HepG2 (cell line): ENCODE results near the gene RGS19. TPM values are rescaled to one million over a fixed set of nuclear protein-coding genes. Genes with fewer than 3 reads are reported as not detected.

Source experiments
- ARID5B ChIP-seq: IDR thresholded peaks from 2 replicates; pipeline ENCODE4 v1.4.0; 2020; ENCODE audit warnings: mild to moderate bottlenecking, missing genetic modification reagents
- CBFB ChIP-seq: sonication (generic); formaldehyde crosslinking; IDR thresholded peaks from 2 replicates; pipeline ENCODE4 v1.4.0; 2020; ENCODE audit warnings: missing genetic modification reagents
- CEBPG ChIP-seq: IDR thresholded peaks from 2 replicates; pipeline ENCODE4 v1.6.1; 2016
- E2F2 ChIP-seq: sonication (generic); formaldehyde crosslinking; IDR thresholded peaks from 2 replicates; pipeline ENCODE4 v1.4.0; 2020; ENCODE audit warnings: missing genetic modification reagents, borderline replicate concordance
- EHMT2 ChIP-seq: fragments of 200-600 bp; sonication (generic); IDR thresholded peaks from 2 replicates; pipeline ENCODE4 v1.7.0; 2017; ENCODE audit warnings: antibody characterized with exemption, low read depth, low read length, borderline replicate concordance
- FOXA3 ChIP-seq: IDR thresholded peaks from 2 replicates; pipeline ENCODE4 v1.6.1; 2016; ENCODE audit warnings: missing genetic modification reagents, missing compliant biosample characterization
- HDAC1 ChIP-seq: sonication (generic); formaldehyde crosslinking; IDR thresholded peaks from 2 replicates; pipeline ENCODE4 v1.5.1; 2020; ENCODE audit warnings: mild to moderate bottlenecking, missing genetic modification reagents
- HMGXB4 ChIP-seq, 2 experiments: sonication (generic) in 1 of 2; formaldehyde crosslinking in 1 of 2; IDR thresholded peaks; 2 replicates each; pipeline versions ENCODE4 v1.4.0 to v1.6.1; 2018 to 2020; ENCODE audit warnings: missing genetic modification reagents in 2 of 2, borderline replicate concordance in 1 of 2, low read depth in 1 of 2, mild to moderate bottlenecking in 1 of 2, missing biosample characterization in 1 of 2
- HNRNPLL ChIP-seq: fragments of 200-400 bp; formaldehyde crosslinking; IDR thresholded peaks from 2 replicates; pipeline ENCODE4 v1.6.1; 2017; ENCODE audit warnings: mild to moderate bottlenecking, low read depth, low read length; ENCODE audit not compliant: poor library complexity, severe bottlenecking
- KAT8 ChIP-seq: IDR thresholded peaks from 2 replicates; pipeline ENCODE4 v1.6.1; 2016; ENCODE audit warnings: missing genetic modification reagents, missing compliant biosample characterization
- NFE2L2 ChIP-seq: fragments of 150-350 bp; IDR thresholded peaks from 2 replicates; pipeline ENCODE4 v1.6.1; 2014; ENCODE audit warnings: low read length
- RNF2 ChIP-seq: fragments of 450-650 bp; conservative IDR thresholded peaks from 2 replicates; pipeline ENCODE4 v1.6.1; 2016; ENCODE audit warnings: low read depth
- SP4 ChIP-seq: sonication (generic); formaldehyde crosslinking; IDR thresholded peaks from 2 replicates; pipeline ENCODE4 v1.8.1; 2023; ENCODE audit warnings: mild to moderate bottlenecking, missing genetic modification reagents
- TBX2 ChIP-seq: sonication (generic); formaldehyde crosslinking; IDR thresholded peaks from 2 replicates; pipeline ENCODE4 v1.5.0; 2020; ENCODE audit warnings: missing genetic modification reagents, mild to moderate bottlenecking, borderline replicate concordance
- XRCC5 ChIP-seq: fragments of 200-400 bp; formaldehyde crosslinking; optimal IDR thresholded peaks from 2 replicates; pipeline ENCODE3; 2017; ENCODE audit warnings: mild to moderate bottlenecking, low read length
- ZBTB14 ChIP-seq: sonication (generic); formaldehyde crosslinking; IDR thresholded peaks from 2 replicates; pipeline ENCODE4 v1.4.0; 2020; ENCODE audit warnings: missing genetic modification reagents
- ZBTB3 ChIP-seq: sonication (generic); formaldehyde crosslinking; IDR thresholded peaks from 2 replicates; pipeline ENCODE4 v1.4.0; 2020; ENCODE audit warnings: low read depth, mild to moderate bottlenecking, moderate library complexity, missing genetic modification reagents, borderline replicate concordance
- ZNF121 ChIP-seq: sonication (generic); formaldehyde crosslinking; IDR thresholded peaks from 2 replicates; pipeline ENCODE4 v1.5.0; 2020; ENCODE audit warnings: mild to moderate bottlenecking, missing genetic modification reagents
- ZNF292 ChIP-seq: sonication (generic); formaldehyde crosslinking; IDR thresholded peaks from 2 replicates; pipeline ENCODE4 v1.8.1; 2022; ENCODE audit warnings: mild to moderate bottlenecking, low read depth, missing genetic modification reagents, borderline replicate concordance
- ZNF343 ChIP-seq: sonication (generic); formaldehyde crosslinking; IDR thresholded peaks from 2 replicates; pipeline ENCODE4 v1.4.0; 2020; ENCODE audit warnings: mild to moderate bottlenecking, missing genetic modification reagents
- ZNF367 ChIP-seq: sonication (generic); formaldehyde crosslinking; IDR thresholded peaks from 2 replicates; pipeline ENCODE4 v1.4.0; 2020; ENCODE audit warnings: missing genetic modification reagents, borderline replicate concordance
- ZNF430 ChIP-seq: sonication (generic); formaldehyde crosslinking; IDR thresholded peaks from 2 replicates; pipeline ENCODE4 v1.9.0; 2021; ENCODE audit warnings: mild to moderate bottlenecking, missing genetic modification reagents
- ZNF737 ChIP-seq: sonication (generic); formaldehyde crosslinking; IDR thresholded peaks from 2 replicates; pipeline ENCODE4 v1.5.0; 2020; ENCODE audit warnings: missing genetic modification reagents, mild to moderate bottlenecking, borderline replicate concordance
- polyA plus RNA-seq, 8 experiments: library from polyadenylated mRNA; depleted of rRNA in 3 of 8; stranded (reverse) in 7 of 8; unstranded in 1 of 8; fragments of >200 nt; fragmentation: Illumina TruSeq in 4 of 8; extraction: Trizol in 4 of 8; gene quantifications; 2 replicates each; pipeline versions ENCODE4 v1.2.1 to v1.2.3, GENCODE V29; 2011 to 2016; ENCODE audit warnings: low read depth in 4 of 8, missing spikeins in 1 of 8, mixed read lengths in 1 of 8; ENCODE audit not compliant: insufficient read depth in 1 of 8
- total RNA-seq, 5 experiments: library from RNA; depleted of rRNA; stranded (reverse); fragments of >200 nt; fragmentation: Illumina TruSeq; extraction: Trizol; gene quantifications; 2 replicates each; pipeline ENCODE4 v1.2.3, GENCODE V29; 2016; ENCODE audit warnings: low read depth in 1 of 5
- TF ChIP-seq, protein P1 (sequence below): sonication (generic); formaldehyde crosslinking; IDR thresholded peaks from 2 replicates; pipeline ENCODE4 v1.4.0; 2020; ENCODE audit warnings: mild to moderate bottlenecking, missing genetic modification reagents

Gene RGS19
- total and polyA plus RNA-seq, 2 of the 13 experiments (the other 11 are each of a cell fraction or from before 2014, with no cell fraction given) = 10.7 to 11.9 TPM

GRCh38 chr20:64041781-64042053, 37.6 kb downstream of the RGS19 start (continued):
- TF ChIP-seq E2F2 (no peak), NFE2L2 (no peak), ZNF292 (CRISPR knock-in tag) (no peak; the same call in 1 of the 2 replicates), ZBTB14 (0 out of 2 replicates have a peak, but pooled peaks have one; percentile 2), FOXA3 (no peak), CEBPG (CRISPR knock-in tag) (no peak), KAT8 (CRISPR knock-in tag) (no peak), ZNF430 (CRISPR knock-in tag) (peak; percentile 10; the same call in 1 of the 2 replicates), CBFB (CRISPR knock-in tag) (no peak), ZNF367 (no peak), RNF2 (no peak), ZNF343 (CRISPR knock-in tag) (0 out of 2 replicates have a peak, but pooled peaks have one; percentile 6), HMGXB4 (CRISPR knock-in tag; IDR thresholded peaks at IDR 0.05; ENCODE audit: borderline replicate concordance in 1 of 2, low read depth in 1 of 2) (0 out of 4 replicates have a peak, but pooled peaks of 1 of the 2 experiments have one; percentile 55), EHMT2 (no peak), ARID5B (CRISPR knock-in tag) (no peak), HDAC1 (CRISPR knock-in tag) (peak; percentile 49), ZBTB3 (CRISPR knock-in tag) (peak; percentile 47; the same call in 1 of the 2 replicates), XRCC5 (peak; percentile 60), HNRNPLL (no peak), TBX2 (no peak), SP4 (CRISPR knock-in tag) (0 out of 2 replicates have a peak, but pooled peaks have one; percentile 4), ZNF121 (CRISPR knock-in tag) (no peak), ZNF737 (CRISPR knock-in tag) (no peak)
- TF ChIP-seq, protein P1, sequence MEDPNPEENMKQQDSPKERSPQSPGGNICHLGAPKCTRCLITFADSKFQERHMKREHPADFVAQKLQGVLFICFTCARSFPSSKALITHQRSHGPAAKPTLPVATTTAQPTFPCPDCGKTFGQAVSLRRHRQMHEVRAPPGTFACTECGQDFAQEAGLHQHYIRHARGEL (CRISPR knock-in tag) = no peak
